K562 (cell line): ENCODE data around the gene CFL1. TPM values are rescaled to one million over a fixed set of nuclear protein-coding genes. Genes with fewer than 3 reads are reported as not detected.

Experiments used
- ATF3 ChIP-seq, 2 experiments: fragments of 450-650 bp in 1 of 2; sonication (generic) in 1 of 2; formaldehyde crosslinking in 1 of 2; IDR thresholded peaks in 1 of 2; conservative IDR thresholded peaks in 1 of 2; 2 replicates each; pipeline versions ENCODE4 v1.6.1 to v1.8.1; 2016 to 2023; ENCODE audit warnings: mild to moderate bottlenecking in 2 of 2, moderate library complexity in 2 of 2, inconsistent platforms in 1 of 2, missing genetic modification reagents in 1 of 2
- CCNT2 ChIP-seq: IDR thresholded peaks from 2 replicates; pipeline ENCODE4 v1.6.1; 2011; ENCODE audit warnings: borderline replicate concordance, low read depth, mild to moderate bottlenecking, moderate library complexity, mixed read lengths, low read length; ENCODE audit not compliant: insufficient read length; ENCODE audit errors: extremely low read depth
- CLOCK ChIP-seq: fragments of 250-450 bp; sonication (Bioruptor Pico); IDR thresholded peaks from 2 replicates; pipeline ENCODE4 v1.4.0; 2020; ENCODE audit warnings: mild to moderate bottlenecking, moderate library complexity, borderline replicate concordance
- CTCF ChIP-seq, 3 experiments: IDR thresholded peaks in 2 of 3; conservative IDR thresholded peaks in 1 of 3; 2 replicates each; pipeline ENCODE4 v1.5.1; 2011 to 2012; ENCODE audit warnings: low read length in 3 of 3, mild to moderate bottlenecking in 3 of 3, control low read depth in 2 of 3, improper control_type of control experiment in 1 of 3, inconsistent platforms in 1 of 3, low read depth in 1 of 3, mixed read lengths in 1 of 3, moderate library complexity in 1 of 3; ENCODE audit not compliant: insufficient read depth in 2 of 3
- FOSL1 ChIP-seq: fragments of 200-800 bp; sonication (Bioruptor generic); conservative IDR thresholded peaks from 2 replicates; pipeline ENCODE4 v1.6.1; 2016; ENCODE audit warnings: missing genetic modification characterization, missing compliant biosample characterization
- FOXM1 ChIP-seq, 2 experiments: fragments of 450-650 bp in 1 of 2; sonication (generic) in 1 of 2; formaldehyde crosslinking in 1 of 2; IDR thresholded peaks; 2 replicates each; pipeline versions ENCODE4 v1.6.1 to v1.9.0; 2017 to 2022; ENCODE audit warnings: low read depth in 2 of 2, mild to moderate bottlenecking in 2 of 2, missing genetic modification reagents in 1 of 2, moderate library complexity in 1 of 2
- FUS ChIP-seq: fragments of 200-400 bp; formaldehyde crosslinking; optimal IDR thresholded peaks from 2 replicates; pipeline ENCODE3; 2017; ENCODE audit warnings: low read depth, low read length
- HNRNPL ChIP-seq: fragments of 200-400 bp; formaldehyde crosslinking; IDR thresholded peaks from 2 replicates; pipeline ENCODE4 v1.6.1; 2017; ENCODE audit warnings: low read depth, mild to moderate bottlenecking, low read length
- IFI16 ChIP-seq: fragments of 250-450 bp; sonication (Bioruptor Pico); IDR thresholded peaks from 2 replicates; pipeline ENCODE4 v2.1.2; 2022; ENCODE audit warnings: mild to moderate bottlenecking, inconsistent platforms
- KLF16 ChIP-seq: IDR thresholded peaks from 2 replicates; pipeline ENCODE4 v1.6.1; 2016; ENCODE audit warnings: antibody characterized with exemption
- MYBL2 ChIP-seq, 2 experiments: fragments of 450-650 bp in 1 of 2; sonication (generic) in 1 of 2; formaldehyde crosslinking in 1 of 2; IDR thresholded peaks; 2 replicates each; pipeline versions ENCODE4 v1.6.1 to v1.8.1; 2017 to 2022; ENCODE audit warnings: borderline replicate concordance in 1 of 2, inconsistent platforms in 1 of 2, low read depth in 1 of 2, mild to moderate bottlenecking in 1 of 2, missing genetic modification reagents in 1 of 2, moderate library complexity in 1 of 2
- OTX1 ChIP-seq: fragments of 450-650 bp; formaldehyde crosslinking; IDR thresholded peaks from 2 replicates; pipeline ENCODE4 v1.4.0; 2022; ENCODE audit warnings: mild to moderate bottlenecking
- POLR2G ChIP-seq: fragments of 200-400 bp; formaldehyde crosslinking; IDR thresholded peaks from 2 replicates; pipeline ENCODE4 v1.6.1; 2017; ENCODE audit warnings: low read depth, mild to moderate bottlenecking, antibody characterized with exemption, low read length, moderate library complexity
- PRMT5 ChIP-seq: sonication (generic); formaldehyde crosslinking; IDR thresholded peaks from 2 replicates; pipeline ENCODE4 v1.5.0; 2020; ENCODE audit warnings: missing genetic modification reagents
- SOX6 ChIP-seq: fragments of 450-650 bp; IDR thresholded peaks from 2 replicates; pipeline ENCODE4 v1.6.1; 2014; ENCODE audit warnings: mild to moderate bottlenecking
- SUPT5H ChIP-seq: fragments of 450-650 bp; IDR thresholded peaks from 2 replicates; pipeline ENCODE4 v1.6.1; 2016
- ZBTB9 ChIP-seq: fragments of 450-650 bp; formaldehyde crosslinking; IDR thresholded peaks from 2 replicates; pipeline ENCODE4 v1.4.0; 2020; ENCODE audit warnings: mild to moderate bottlenecking, moderate library complexity
- ZFPM2 ChIP-seq: fragments of 250-450 bp; sonication (Bioruptor Pico); IDR thresholded peaks from 2 replicates; pipeline ENCODE4 v1.5.1; 2022; ENCODE audit warnings: mild to moderate bottlenecking
- ZNF143 ChIP-seq: sonication (generic); formaldehyde crosslinking; IDR thresholded peaks from 2 replicates; pipeline ENCODE4 v1.9.0; 2022; ENCODE audit warnings: mild to moderate bottlenecking, missing genetic modification reagents
- ZNF384 ChIP-seq: IDR thresholded peaks from 2 replicates; pipeline ENCODE4 v1.6.1; 2012; ENCODE audit warnings: low read depth, low read length, improper control_type of control experiment
- polyA plus RNA-seq, 8 experiments: library from polyadenylated mRNA; depleted of rRNA in 4 of 8; stranded (reverse) in 5 of 8; unstranded in 3 of 8; fragments of >200 nt; fragmentation: Nextera tagmentation in 2 of 8; fragmentation: Illumina TruSeq in 1 of 8; extraction: Ambion mirVana in 2 of 8; extraction: Trizol in 1 of 8; gene quantifications; 2 replicates each; pipeline versions ENCODE4 v1.2.1 to v1.2.3, GENCODE V29; 2011 to 2014; ENCODE audit warnings: inconsistent platforms in 1 of 8, missing spikeins in 1 of 8
- total RNA-seq, 7 experiments: library from RNA; depleted of rRNA in 6 of 7; stranded (reverse); fragments of >200 nt in 6 of 7; fragmentation: Illumina TruSeq in 2 of 7; extraction: Trizol in 2 of 7; gene quantifications; 2 replicates each; pipeline versions ENCODE4 v1.2.1 to v1.2.3, GENCODE V29; 2011 to 2021; ENCODE audit warnings: low replicate concordance in 1 of 7

The CFL1 gene
- total and polyA plus RNA-seq, 9 of the 15 experiments (the other 6 are each of a cell fraction or from before 2014, with no cell fraction given): 105 to 1,101 (median 859) TPM

GRCh38 chr11:65852508-65853245, 5.3 kb downstream of the CFL1 start (continued):
- TF ChIP-seq CLOCK (CRISPR knock-in tag) (no peak), SUPT5H (peak; percentile 2; the same call in 1 of the 2 replicates), MYBL2 (IDR thresholded peaks at IDR 0.05; ENCODE audit: low read depth) (no peak), MYBL2 (CRISPR knock-in tag; IDR thresholded peaks at IDR 0.05; ENCODE audit: borderline replicate concordance) (no peak), ZBTB9 (CRISPR knock-in tag) (no peak), POLR2G (peak; percentile 89), ZNF384 (no peak), FUS (no peak), HNRNPL (peak; percentile 76), OTX1 (CRISPR knock-in tag) (no peak), ATF3 (IDR thresholded peaks at IDR 0.05) (no peak), ATF3 (CRISPR knock-in tag; conservative IDR thresholded peaks at IDR 0.05) (no peak), CTCF (IDR thresholded peaks at IDR 0.05 in 2 of 3, conservative IDR thresholded peaks at IDR 0.05 in 1 of 3; ENCODE audit: insufficient read depth in 2 of 3, low read depth in 1 of 3, low read length in 3 of 3) (no peak), KLF16 (no peak), PRMT5 (CRISPR knock-in tag) (no peak), IFI16 (CRISPR knock-in tag) (no peak), ZNF143 (CRISPR knock-in tag) (peak; percentile 33; the same call in 1 of the 2 replicates), SOX6 (no peak), FOSL1 (tag) (no peak), FOXM1 (IDR thresholded peaks at IDR 0.05; ENCODE audit: low read depth) (no peak), FOXM1 (CRISPR knock-in tag; IDR thresholded peaks at IDR 0.05; ENCODE audit: low read depth) (no peak), CCNT2 (peak; percentile 15), ZFPM2 (CRISPR knock-in tag) (no peak)
